SK-N-MC (cell line): ENCODE results near the gene RHBDD1.

Experiments used
- DNase-seq: peaks from one replicate; pipeline ENCODE4 v3.0.0-alpha.2; 2011; ENCODE audit warnings: low read depth, low spot score
- H3K27ac ChIP-seq: fragments of 200-600 bp; sonication (generic); 2 replicates; pipeline ENCODE4 v1.5.1; 2016; ENCODE audit warnings: mixed run types
- H3K36me3 ChIP-seq: fragments of 200-600 bp; sonication (generic); 2 replicates; pipeline ENCODE4 v1.6.1; 2017; ENCODE audit warnings: antibody characterized with exemption, low read length, mixed read lengths; ENCODE audit not compliant: insufficient read depth
- H3K4me3 ChIP-seq: fragments of 200-600 bp; sonication (generic); 2 replicates; pipeline ENCODE4 v1.5.1; 2016
- H3K9ac ChIP-seq: fragments of 200-600 bp; sonication (generic); 2 replicates; pipeline ENCODE4 v1.8.0; 2017; ENCODE audit warnings: mixed run types, mixed read lengths; ENCODE audit not compliant: insufficient read length
- H3K9me3 ChIP-seq: fragments of 200-600 bp; sonication (generic); 2 replicates; pipeline ENCODE4 v1.6.1; 2017; ENCODE audit warnings: low read depth, mild to moderate bottlenecking, antibody characterized with exemption, low read length, moderate library complexity, mixed read lengths
- EZH2 ChIP-seq: fragments of 200-600 bp; sonication (generic); IDR thresholded peaks from one replicate; pipeline ENCODE4 v1.6.1; 2017; ENCODE audit warnings: antibody characterized with exemption
- FOXP2 ChIP-seq: optimal IDR thresholded peaks from 2 replicates; pipeline ENCODE3; 2011; ENCODE audit warnings: mild to moderate bottlenecking, moderate library complexity; ENCODE audit not compliant: insufficient read depth; ENCODE audit errors: extremely low read length, control extremely low read depth
- POLR2AphosphoS5 ChIP-seq: IDR thresholded peaks from 2 replicates; pipeline ENCODE4 v1.6.1; 2012; ENCODE audit warnings: mild to moderate bottlenecking, low read depth, low read length, borderline replicate concordance

The RHBDD1 gene

DNA sequence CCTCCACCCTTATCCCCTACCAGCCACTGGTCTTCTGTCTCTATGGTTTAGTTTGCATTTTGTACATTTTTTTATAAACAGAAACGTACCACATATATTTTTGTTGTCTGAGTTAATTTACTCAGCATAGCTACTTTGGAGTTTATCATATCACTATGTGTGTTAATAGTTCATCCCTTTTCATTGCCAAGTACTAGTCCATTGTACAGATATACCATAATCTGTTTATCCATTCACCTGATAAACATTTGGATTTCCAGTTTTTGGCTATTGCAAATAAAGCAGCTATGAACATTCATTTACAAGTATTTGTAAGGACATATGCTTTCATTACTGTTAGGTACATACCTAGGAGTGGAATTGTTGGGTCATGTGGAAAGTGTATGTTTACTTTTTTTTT is 123.6 kb downstream of the RHBDD1 start:
- no peak for DNase-seq

DNA sequence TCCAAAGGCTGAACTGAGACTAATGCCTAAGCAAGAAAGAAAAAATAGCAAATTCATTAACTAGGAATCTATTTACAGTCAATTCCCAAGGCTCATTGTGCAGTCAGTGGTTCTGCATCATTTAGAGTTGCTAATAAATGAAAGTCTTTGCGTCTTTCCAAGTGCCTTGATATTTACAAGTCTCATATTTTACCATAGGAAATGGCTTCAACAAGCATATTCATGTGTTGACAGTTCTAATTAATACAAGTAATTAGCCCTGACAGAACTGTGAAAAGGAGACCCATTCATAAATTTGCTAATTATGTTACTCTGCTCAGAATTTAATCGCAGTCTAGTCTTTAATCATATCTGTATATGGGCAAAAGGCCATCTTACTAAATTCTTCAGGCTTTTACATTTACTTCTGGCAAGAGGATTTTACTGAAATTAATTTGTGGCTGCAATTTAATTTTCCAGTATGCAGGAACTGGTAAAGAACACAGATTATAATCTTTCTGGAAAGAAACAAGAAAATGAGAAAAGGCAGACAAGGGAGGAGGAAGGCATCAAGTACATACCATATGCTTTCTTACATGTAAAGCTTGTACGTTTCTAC is 126.4 kb downstream of the RHBDD1 start:
- TF ChIP-seq EZH2 (no peak), FOXP2 (no peak), POLR2AphosphoS5 (no peak)
- Histone ChIP-seq H3K9me3 (no peaks in the 10 kb centered on the region), H3K36me3 (no peaks in the 10 kb centered on the region), H3K4me3 (no peak overlapping the region), H3K9ac (no peak overlapping the region), H3K27ac (no peak overlapping the region)
- DNase-seq = no peak

More for the DNA sequence above, 123.6 kb downstream of the RHBDD1 start:
- H3K9me3 ChIP-seq = no peaks in the 10 kb centered on the region
- no peak overlapping the region for H3K27ac ChIP-seq
- H3K36me3 ChIP-seq = no peaks in the 10 kb centered on the region
- H3K4me3 ChIP-seq = no peak overlapping the region
- TF ChIP-seq POLR2AphosphoS5 (no peak), FOXP2 (no peak)
- no peak overlapping the region for H3K9ac ChIP-seq

DNA sequence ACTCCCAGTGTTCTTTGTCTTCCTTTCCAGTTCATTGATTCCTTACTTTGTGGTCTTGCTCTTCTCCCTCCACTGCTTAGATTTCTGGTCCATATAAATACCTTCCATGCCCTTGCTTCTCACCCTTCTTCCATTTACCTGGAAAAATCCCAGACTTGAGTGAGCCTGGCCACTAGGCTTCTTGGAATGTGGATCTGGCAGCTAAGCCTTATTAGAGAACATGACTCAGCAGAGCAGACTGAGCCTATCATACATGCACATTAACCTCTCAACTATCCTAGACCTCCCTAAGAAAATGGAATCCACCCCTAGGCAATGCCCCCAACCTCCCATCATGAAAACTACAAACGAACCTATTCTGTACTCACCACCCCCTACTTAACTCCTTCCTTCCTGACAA is 127.7 kb downstream of the RHBDD1 start:
- H3K4me3 ChIP-seq = no peak overlapping the region
- no peak for DNase-seq
- no peak overlapping the region for H3K27ac ChIP-seq
- no peak overlapping the region for H3K9ac ChIP-seq
- no peaks in the 10 kb centered on the region for H3K9me3 ChIP-seq
- H3K36me3 ChIP-seq = no peaks in the 10 kb centered on the region
- TF ChIP-seq POLR2AphosphoS5 = no peak
- TF ChIP-seq FOXP2 = no peak
- no peak for TF ChIP-seq EZH2

DNA sequence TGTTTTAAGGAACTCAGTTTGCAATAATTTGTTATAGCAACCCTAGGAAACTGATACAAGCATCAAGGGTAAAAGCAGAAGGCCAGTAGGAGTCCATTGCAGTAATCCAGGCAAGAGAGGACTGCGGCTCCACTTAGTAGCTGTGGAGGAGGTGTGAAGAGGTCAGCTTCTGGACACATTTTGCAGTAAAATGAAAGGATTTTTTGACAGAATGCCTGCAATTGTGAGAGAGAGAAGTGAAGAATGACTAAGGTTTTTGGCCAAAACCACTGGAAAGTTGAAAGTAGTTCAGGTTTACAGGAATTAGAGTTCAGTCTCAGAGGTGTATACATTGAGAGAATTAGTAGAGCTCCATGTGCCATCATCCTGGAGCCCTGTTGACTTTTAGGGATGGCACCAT is 129.5 kb downstream of the RHBDD1 start:
- DNase-seq = no peak
- Histone ChIP-seq H3K36me3 (no peaks in the 10 kb centered on the region), H3K9me3 (no peaks in the 10 kb centered on the region), H3K4me3 (no peak overlapping the region), H3K27ac (no peak overlapping the region), H3K9ac (no peak overlapping the region)
- no peak for TF ChIP-seq FOXP2
- TF ChIP-seq POLR2AphosphoS5 = no peak
- no peak for TF ChIP-seq EZH2

DNA sequence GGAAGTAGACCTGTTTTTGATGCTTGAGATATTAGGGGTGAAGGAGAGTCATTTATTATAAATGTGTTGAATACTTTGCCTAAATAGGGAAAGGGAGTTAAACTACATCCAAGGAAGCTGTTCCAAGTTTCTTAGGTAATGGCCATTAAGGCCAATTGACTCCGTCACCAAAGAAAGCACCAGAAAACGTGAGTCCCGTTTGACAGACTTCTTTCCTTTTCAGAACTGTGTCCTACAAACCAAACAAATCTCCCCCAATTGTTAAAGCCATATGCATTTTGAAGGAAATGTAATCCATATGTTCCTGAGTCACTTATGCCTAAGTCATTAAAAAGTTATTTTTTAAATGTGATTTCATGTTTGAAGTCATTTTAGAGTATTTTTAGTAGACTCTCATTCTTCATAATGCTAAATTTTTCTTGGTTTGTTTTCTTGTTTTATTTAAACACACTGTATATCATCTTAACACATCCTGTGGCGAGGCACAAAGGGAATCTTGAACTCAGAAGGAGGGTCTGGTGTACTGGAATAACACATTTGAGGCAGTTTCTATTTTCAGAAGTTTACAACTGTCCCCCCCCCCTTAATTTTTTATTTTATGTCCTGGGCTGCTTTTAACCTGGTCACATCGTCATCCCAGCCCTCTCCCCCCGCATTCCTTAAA is 133.7 kb downstream of the RHBDD1 start:
- Histone ChIP-seq H3K36me3 (no peaks in the 10 kb centered on the region), H3K27ac (0 out of 2 replicates have a peak overlapping the region, but pooled peaks have one; percentile 11), H3K9ac (no peak overlapping the region), H3K9me3 (no peaks in the 10 kb centered on the region), H3K4me3 (peak overlapping the region; percentile 17; the same call in 1 of the 2 replicates)
- DNase-seq = no peak
- TF ChIP-seq FOXP2 (no peak), EZH2 (no peak), POLR2AphosphoS5 (no peak)

DNA sequence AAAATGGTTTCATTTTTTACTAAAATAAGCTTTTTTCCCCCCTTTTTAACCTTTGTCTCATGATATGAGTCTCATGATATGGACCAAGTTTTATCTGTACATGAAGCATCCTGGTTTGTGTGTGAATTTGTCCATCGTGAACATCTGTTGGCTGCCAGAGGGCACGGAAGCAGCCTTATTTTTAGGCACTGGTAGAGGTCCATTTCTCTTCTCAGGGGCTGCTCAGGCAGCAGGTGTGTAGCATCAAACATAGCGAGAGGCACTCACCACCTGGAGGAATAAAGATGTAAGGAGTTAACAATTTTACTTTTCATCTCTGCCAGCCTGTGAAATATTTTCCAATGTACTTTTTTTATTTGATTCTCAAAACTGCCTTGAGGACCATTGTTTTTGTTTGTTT is 134.5 kb downstream of the RHBDD1 start:
- no peak overlapping the region for H3K4me3 ChIP-seq
- DNase-seq = no peak
- H3K36me3 ChIP-seq = no peaks in the 10 kb centered on the region
- H3K9ac ChIP-seq = no peak overlapping the region
- H3K9me3 ChIP-seq = no peaks in the 10 kb centered on the region
- no peak for TF ChIP-seq POLR2AphosphoS5
- TF ChIP-seq FOXP2 = no peak
- TF ChIP-seq EZH2 = no peak
- H3K27ac ChIP-seq = no peak overlapping the region

DNA sequence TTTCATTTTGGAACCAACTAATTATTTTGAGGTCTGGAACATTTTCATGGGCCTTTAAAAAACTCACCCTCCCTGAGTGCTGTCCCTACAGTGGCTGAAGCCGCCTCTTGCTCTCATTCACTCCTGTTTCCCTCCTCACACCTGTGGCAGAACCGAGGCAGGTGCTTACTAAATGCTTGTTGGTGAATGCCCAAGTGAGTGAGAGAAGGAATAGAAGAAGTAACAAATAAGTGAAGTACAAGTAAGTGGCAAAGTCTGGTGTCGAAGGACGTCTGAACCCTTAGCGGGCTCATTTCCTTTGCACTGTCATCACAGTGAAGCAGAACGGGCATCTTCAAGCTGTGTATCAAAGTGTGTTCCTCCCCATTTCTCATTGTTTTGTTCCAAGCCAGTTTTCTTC is 135.2 kb downstream of the RHBDD1 start:
- no peak overlapping the region for H3K4me3 ChIP-seq

DNA sequence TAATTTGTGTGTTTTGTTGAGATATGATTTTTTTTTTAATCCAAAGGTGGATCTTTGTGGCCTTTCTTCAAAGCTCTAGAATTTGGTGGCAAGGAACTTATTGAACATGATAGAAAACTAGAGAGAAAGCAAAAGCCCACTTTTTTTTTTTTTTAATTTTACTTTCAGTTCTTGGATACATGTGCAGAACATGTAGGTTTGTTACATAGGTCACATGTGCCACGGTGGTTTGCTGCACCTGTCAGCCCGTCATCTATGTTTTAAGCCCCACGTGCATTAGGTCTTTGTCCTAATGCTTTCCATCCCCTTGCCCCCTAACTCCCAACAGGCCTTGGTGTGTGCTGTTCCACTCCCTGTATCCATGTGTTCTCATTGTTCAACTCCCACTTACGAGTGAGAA is 135.9 kb downstream of the RHBDD1 start:
- Histone ChIP-seq H3K9ac (no peak overlapping the region), H3K36me3 (no peaks in the 10 kb centered on the region), H3K27ac (no peak overlapping the region), H3K9me3 (no peaks in the 10 kb centered on the region), H3K4me3 (no peak overlapping the region)
- no peak for DNase-seq
- TF ChIP-seq EZH2 (no peak), FOXP2 (no peak), POLR2AphosphoS5 (no peak)

More for the DNA sequence above, 135.2 kb downstream of the RHBDD1 start:
- DNase-seq = no peak
- no peaks in the 10 kb centered on the region for H3K36me3 ChIP-seq
- H3K9me3 ChIP-seq = no peaks in the 10 kb centered on the region
- TF ChIP-seq EZH2 = no peak
- no peak overlapping the region for H3K9ac ChIP-seq
- no peak overlapping the region for H3K27ac ChIP-seq

DNA sequence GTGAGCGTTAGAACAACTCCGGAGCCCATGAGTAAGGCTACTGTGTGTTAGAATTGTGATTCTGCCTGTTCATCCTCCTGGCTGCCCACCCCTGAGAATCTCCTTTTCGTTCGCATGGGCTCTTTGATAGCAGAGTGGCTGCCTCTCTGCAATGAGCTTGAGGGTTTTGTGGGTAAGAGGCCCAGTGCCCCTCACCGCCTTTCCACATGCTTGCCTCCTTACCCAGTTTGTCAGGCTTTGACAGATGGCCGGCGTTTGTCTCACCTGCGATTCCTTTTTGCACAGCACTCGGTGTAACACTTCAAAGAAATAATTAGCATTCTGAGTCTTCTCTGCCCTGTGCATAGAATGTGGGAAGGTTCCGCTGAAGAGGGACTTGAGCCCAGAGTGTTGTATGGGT is 138.0 kb downstream of the RHBDD1 start:
- DNase-seq = no peak
- H3K9me3 ChIP-seq = no peaks in the 10 kb centered on the region
- no peak overlapping the region for H3K27ac ChIP-seq
- TF ChIP-seq FOXP2 (no peak), POLR2AphosphoS5 (no peak), EZH2 (no peak)
- H3K4me3 ChIP-seq = no peak overlapping the region
- H3K9ac ChIP-seq = no peak overlapping the region
- H3K36me3 ChIP-seq = no peaks in the 10 kb centered on the region
